ENCODE measurements around the gene PREX1.
"Not testable (repeated sequence)": the region's sequence is repeated elsewhere in the genome, so short reads cannot be mapped to it uniquely, and the experiment has no call there.

Gene PREX1

GRCh38 chr20:48789781-48790472, 37.9 kb downstream of the PREX1 start:
- no peak for DNase-seq

GRCh38 chr20:48789185-48789668, 38.6 kb downstream of the PREX1 start:
- DNase-seq = no peak

GRCh38 chr20:48788486-48789072, 39.2 kb downstream of the PREX1 start:
- no peak for DNase-seq

GRCh38 chr20:48787861-48788375, 39.9 kb downstream of the PREX1 start:
- no peak for DNase-seq

GRCh38 chr20:48786951-48787705, 40.7 kb downstream of the PREX1 start:
- no peak for DNase-seq

GRCh38 chr20:48785801-48786200, 42.0 kb downstream of the PREX1 start:
- no peak for DNase-seq

- DNase-seq = no peak
Measured at GRCh38 chr20:48785256-48785655, 42.5 kb downstream of the PREX1 start.

GRCh38 chr20:48784273-48784641, 43.5 kb downstream of the PREX1 start:
- DNase-seq = no peak

- no peak for DNase-seq
Measured at GRCh38 chr20:48783533-48784272, 44.1 kb downstream of the PREX1 start.

GRCh38 chr20:48782901-48783308, 44.9 kb downstream of the PREX1 start:
- no peak for DNase-seq

GRCh38 chr20:48782053-48782452, 45.7 kb downstream of the PREX1 start:
- no peak for DNase-seq

- DNase-seq = no peak
Measured at GRCh38 chr20:48781634-48782033, 46.2 kb downstream of the PREX1 start.

GRCh38 chr20:48779435-48779834, 48.4 kb downstream of the PREX1 start:
- DNase-seq = no peak

- DNase-seq = no peak
Measured at GRCh38 chr20:48777821-48778220, 50.0 kb downstream of the PREX1 start.

- no peak for DNase-seq
Measured at GRCh38 chr20:48777005-48777404, 50.8 kb downstream of the PREX1 start.

GRCh38 chr20:48776306-48776705, 51.5 kb downstream of the PREX1 start:
- no peak for DNase-seq

GRCh38 chr20:48775545-48775944, 52.3 kb downstream of the PREX1 start:
- not testable (repeated sequence) for DNase-seq

- no peak for DNase-seq
Measured at GRCh38 chr20:48774696-48775095, 53.1 kb downstream of the PREX1 start.

- no peak for DNase-seq
Measured at GRCh38 chr20:48773837-48774418, 53.9 kb downstream of the PREX1 start.

- no peak for DNase-seq
Measured at GRCh38 chr20:48772183-48772976, 55.4 kb downstream of the PREX1 start.

GRCh38 chr20:48771542-48771941, 56.3 kb downstream of the PREX1 start:
- no peak for DNase-seq
